Lower leg skin (tissue), 4 donors: Measurements from ENCODE around the gene TRPM1. TPM values are rescaled to one million over a fixed set of nuclear protein-coding genes. Genes with fewer than 3 reads are reported as not detected.

Source experiments
- DNase-seq, 2 donors: peaks; one replicate each; pipeline ENCODE4 v3.0.0-alpha.2; 2019; ENCODE audit warnings: low spot score in 2 of 2
- H3K4me3 ChIP-seq: fragments of 200-600 bp; sonication (generic); 2 replicates; pipeline ENCODE4 v1.5.1; 2017; ENCODE audit warnings: mild to moderate bottlenecking, low read depth; ENCODE audit not compliant: poor library complexity, severe bottlenecking
- CTCF ChIP-seq, 3 donors: fragments of 450-650 bp; IDR thresholded peaks; one replicate each; pipeline ENCODE4 v1.5.1; 2016; ENCODE audit warnings: antibody characterized with exemption in 3 of 3, mild to moderate bottlenecking in 3 of 3, moderate library complexity in 2 of 3
- POLR2A ChIP-seq, 2 donors: fragments of 450-650 bp; IDR thresholded peaks; one replicate each; pipeline ENCODE4 v1.6.1; 2016 to 2017; ENCODE audit warnings: antibody characterized with exemption in 2 of 2, mild to moderate bottlenecking in 1 of 2, moderate library complexity in 1 of 2
- WGBS, 2 donors: methylation state at CpG; one replicate each; pipeline ENCODE4 v1.1.5; 2018; 5-methylcytosine and 5-hydroxymethylcytosine counted together
- intact Hi-C: fragments of 100-400 bp; cut with DNase I; formaldehyde crosslinking; loops from one replicate; pipeline ENCODE4 v1.15.0; 2023; ENCODE audit warnings: low total_unique reads
- total RNA-seq, 4 donors: library from RNA; depleted of rRNA; stranded (reverse); fragments of >200 nt; gene quantifications; one replicate each; pipeline ENCODE4 v1.1.0, GENCODE V29; 2016

Gene TRPM1
- total RNA-seq, 4 donors from 2014 or later = 1.3 to 18.3 (median 8.3) TPM

GRCh38 chr15:31086344-31086743 lies 15.2 kb downstream of the TRPM1 start:
- DNase-seq = peak in 1 of 2 donors; percentile 59
- WGBS, 2 donors = 83 to 98% methylated on average over 4 of the region's 4 CpGs
- intact Hi-C loops = no loop called here
- TF ChIP-seq CTCF (IDR thresholded peaks at IDR 0.05) (no peak), POLR2A (IDR thresholded peaks at IDR 0.05) (no peak)
- H3K4me3 ChIP-seq = no peak overlapping the region

GRCh38 chr15:31085359-31085758 lies 16.2 kb downstream of the TRPM1 start:
- intact Hi-C loops = no loop called here
- WGBS, 2 donors = 90% methylated on average over 7 of the region's 7 CpGs
- DNase-seq = no peak
- H3K4me3 ChIP-seq = no peak overlapping the region
- no peak for TF ChIP-seq CTCF (IDR thresholded peaks at IDR 0.05)
- no peak for TF ChIP-seq POLR2A (IDR thresholded peaks at IDR 0.05)

GRCh38 chr15:31084176-31084575 lies 17.3 kb downstream of the TRPM1 start:
- intact Hi-C loops = no loop called here
- WGBS, 2 donors = 64 to 65% methylated on average over 6 of the region's 6 CpGs
- DNase-seq = no peak
- TF ChIP-seq CTCF (IDR thresholded peaks at IDR 0.05) (no peak), POLR2A (IDR thresholded peaks at IDR 0.05) (no peak)
- H3K4me3 ChIP-seq = no peak overlapping the region

- TF ChIP-seq POLR2A (IDR thresholded peaks at IDR 0.05) (no peak), CTCF (IDR thresholded peaks at IDR 0.05) (no peak)
- DNase-seq = peak in 1 of 2 donors; percentile 78
- H3K4me3 ChIP-seq = no peak overlapping the region
- whole genome bisulfite sequencing, 2 donors = 18 to 23% methylated on average over 4 to 6 of the region's 6 CpGs
- intact Hi-C loops = no loop called here
These were observed 18.1 kb downstream of the TRPM1 start for GRCh38 chr15:31083370-31083780.

GRCh38 chr15:31082771-31083369 lies 18.7 kb downstream of the TRPM1 start:
- no peak overlapping the region for H3K4me3 ChIP-seq
- TF ChIP-seq POLR2A (IDR thresholded peaks at IDR 0.05) = no peak
- TF ChIP-seq CTCF (IDR thresholded peaks at IDR 0.05) = no peak
- intact Hi-C loops = no loop called here
- DNase-seq = peak in 1 of 2 donors; percentile 59
- 55 to 66% methylated on average over 11 of the region's 11 CpGs for WGBS, 2 donors
